Measurements from ENCODE around the gene MYOD1.

MYOD1 gene

DNA sequence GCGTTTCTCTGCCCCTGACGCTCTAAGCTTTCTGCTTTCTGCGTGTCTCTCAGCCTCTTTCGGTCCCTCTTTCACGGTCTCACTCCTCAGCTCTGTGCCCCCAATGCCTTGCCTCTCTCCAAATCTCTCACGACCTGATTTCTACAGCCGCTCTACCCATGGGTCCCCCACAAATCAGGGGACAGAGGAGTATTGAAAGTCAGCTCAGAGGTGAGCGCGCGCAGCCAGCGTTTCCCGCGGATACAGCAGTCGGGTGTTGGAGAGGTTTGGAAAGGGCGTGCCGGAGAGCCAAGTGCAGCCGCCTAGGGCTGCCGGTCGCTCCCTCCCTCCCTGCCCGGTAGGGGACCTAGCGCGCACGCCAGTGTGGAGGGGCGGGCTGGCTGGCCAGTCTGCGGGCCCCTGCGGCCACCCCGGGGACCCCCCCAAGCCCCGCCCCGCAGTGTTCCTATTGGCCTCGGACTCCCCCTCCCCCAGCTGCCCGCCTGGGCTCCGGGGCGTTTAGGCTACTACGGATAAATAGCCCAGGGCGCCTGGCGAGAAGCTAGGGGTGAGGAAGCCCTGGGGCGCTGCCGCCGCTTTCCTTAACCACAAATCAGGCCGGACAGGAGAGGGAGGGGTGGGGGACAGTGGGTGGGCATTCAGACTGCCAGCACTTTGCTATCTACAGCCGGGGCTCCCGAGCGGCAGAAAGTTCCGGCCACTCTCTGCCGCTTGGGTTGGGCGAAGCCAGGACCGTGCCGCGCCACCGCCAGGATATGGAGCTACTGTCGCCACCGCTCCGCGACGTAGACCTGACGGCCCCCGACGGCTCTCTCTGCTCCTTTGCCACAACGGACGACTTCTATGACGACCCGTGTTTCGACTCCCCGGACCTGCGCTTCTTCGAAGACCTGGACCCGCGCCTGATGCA lies at the start of gene MYOD1:
TSS of gene MYOD1 (plus strand) at position 544 of the 910 bp plus-strand sequence. CDS start at position 756, 212 bp downstream.
- no peak for DNase-seq

DNA sequence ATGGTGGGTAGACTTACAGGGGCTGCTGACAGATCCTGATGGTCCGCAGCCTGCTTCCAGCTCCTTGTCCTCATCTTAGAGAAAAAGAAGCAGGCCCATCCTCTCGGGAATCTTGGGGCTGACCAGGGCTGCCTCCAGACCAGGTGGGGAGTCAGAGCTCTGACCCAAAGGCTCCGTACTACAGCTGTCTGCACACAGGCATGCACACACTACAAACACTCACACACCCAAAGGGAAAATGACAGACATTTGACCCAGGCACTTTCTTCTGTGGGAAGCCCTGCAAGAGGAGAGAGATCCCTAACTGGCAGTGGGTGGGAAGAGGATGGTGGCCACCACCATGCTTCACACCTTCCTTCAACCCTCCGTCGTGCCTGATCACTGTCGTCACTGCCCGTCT lies 46.9 kb upstream of the MYOD1 start:
- DNase-seq, result no peak

DNA sequence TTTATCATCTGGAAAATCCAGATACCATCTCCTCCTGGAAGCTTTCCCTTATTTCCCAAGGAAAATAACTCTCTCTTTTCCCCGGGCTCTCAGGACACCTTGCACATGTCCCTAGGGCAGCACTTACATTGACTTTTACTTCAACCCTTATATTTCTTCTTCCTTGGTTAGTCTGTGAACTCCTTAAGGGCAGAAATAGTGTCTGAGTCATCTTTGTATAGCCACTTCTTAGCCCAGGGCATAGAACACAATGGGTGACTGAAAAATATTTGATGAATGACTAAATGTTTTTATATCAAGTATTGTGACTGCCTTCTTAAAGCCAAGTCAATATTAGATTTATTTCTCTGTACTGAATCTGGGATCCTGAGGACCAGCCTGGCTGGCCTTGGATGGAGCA lies 45.4 kb upstream of the MYOD1 start:
- DNase-seq, result no peak

DNA sequence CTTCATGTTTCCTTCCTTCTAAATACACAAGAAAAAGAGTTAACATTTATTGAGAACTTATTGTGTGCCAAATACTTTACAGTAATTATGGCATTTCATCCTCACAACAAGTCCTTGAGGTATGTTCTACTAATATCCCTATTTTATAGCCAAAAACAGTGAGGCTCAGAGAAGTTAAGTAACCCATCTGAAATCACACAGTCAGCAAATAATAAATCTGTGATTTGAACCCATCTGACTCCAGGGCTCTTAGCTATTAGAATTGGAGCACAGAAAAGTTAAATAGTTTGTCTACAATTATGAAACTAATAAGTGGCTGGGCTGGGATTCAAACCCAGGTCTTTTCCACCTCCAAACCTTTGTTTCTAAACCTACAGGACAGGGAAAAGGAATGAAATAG lies 36.5 kb upstream of the MYOD1 start:
- DNase-seq, result no peak

DNA sequence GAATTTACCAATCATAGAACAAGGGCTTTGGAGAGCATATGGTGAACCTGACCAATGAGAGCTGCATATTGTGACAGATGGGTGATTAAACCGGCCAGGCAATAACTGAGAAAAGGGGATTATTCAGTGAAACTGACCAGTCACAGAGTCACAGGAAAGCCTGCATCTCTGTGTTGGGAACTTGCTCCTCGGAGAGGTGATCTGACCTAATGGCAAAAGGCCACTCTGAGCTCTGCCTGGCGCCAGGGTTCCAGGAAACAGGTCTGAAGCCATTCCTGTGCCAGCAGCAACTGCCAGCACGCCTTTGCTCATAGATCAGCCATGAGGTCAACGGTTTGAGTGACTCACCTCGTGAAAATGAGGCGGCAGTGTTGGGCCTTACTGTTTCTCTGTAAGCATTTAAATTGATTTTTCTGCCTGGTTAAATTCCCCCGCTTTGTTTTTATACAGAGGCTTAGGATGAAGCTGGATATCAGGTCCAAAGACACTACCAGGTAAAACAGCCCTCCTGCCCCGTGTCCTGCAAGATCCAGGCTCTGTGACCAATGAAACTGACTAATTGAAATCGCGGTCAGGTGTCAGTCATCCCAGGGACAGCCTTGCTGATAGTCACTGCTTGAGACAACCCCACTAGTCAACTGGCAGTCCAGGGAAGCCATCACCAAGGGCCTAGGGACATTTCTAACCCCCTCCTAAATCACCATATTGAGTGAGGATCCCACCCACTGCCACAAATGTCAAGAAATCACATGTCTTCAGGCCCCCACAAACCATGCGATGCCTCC lies 35.8 kb upstream of the MYOD1 start:
- no peak for DNase-seq

DNA sequence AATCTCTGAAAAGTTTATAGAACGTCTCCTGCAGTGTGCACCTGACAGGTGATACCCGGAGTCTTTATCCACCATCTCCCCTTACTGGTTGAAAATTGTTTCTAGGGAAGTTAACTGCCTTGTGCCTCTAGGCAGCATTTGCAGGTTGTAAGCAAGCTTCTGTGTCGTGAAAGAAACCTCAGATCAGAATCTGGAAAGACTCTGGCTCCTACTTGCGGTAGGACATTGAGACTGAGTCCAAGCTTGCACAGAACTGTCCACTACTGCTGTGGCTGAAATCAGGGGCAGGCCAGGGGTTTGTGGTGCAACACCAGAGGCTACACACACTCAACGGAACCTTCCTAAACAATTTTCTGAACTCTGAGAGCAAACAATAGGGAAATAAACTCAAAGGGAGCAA lies 34.8 kb upstream of the MYOD1 start:
- no peak for DNase-seq

DNA sequence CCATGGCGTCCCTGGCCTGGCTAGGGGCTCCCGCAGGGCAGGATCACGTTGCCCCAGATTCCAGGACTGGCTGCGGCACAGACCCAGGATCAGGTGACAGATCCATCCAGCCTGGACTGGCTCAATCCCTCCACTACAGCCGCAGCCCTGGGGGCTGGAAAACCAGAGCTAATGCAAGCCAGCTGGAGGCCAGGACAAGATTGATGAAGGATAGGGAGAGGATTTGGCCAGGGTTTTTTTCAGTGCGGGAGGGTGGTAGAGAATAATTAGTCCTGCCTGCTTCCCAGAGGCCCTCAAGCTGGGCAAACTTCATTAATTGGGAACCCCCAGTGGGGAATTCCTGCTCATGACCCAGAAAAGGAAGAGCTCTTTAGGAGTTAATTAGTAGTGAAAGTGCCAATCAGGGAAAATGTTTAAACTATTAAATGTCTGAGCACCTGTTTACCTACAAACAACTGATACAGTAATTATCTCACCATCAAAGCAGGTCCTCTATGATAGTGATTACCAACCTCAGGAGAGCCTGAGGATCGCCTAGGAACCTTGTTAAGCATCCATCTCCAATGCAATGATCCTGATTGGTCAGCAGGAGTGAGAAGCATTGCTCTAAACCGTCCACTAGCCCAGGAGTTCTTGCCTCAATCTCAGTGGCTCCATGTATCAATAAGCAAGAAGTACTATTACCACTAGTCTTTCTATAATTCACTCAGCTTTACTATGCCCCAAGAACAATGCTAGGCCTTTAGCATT lies 33.0 kb upstream of the MYOD1 start:
- no peak for DNase-seq

DNA sequence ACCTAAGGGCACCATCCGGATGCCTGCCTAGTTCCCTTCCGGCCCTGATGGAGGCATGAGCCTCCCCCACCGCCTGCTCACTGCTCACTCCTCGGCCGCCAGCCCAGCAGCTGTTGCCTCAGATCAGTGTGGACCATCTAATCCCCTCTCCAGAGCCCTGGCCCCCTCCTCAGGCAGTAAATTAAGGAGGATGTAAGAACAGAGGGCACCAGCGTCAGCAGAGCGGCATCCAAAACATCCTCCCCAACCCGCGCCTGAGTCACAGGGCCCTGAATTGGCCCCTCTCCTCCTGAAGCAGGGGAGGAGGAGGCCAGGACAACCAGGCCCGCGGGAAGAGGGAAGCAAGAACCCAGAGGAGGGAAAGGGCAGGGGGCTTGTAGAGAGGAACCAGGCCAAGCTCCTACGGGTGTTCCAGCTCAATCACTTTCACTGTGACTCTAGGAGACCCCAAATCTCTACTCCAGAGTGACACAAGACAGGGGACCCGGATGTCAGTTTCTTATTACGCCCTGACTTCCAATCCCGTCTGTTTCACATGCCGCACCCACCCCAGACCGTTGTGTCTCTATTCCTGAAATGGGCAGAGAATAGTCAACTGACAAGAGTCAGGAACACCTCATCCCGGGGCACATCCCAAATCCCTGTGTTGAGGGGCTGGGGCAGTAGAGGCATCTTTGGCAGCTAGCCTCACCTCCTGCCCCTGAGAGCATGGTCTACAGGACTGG lies 31.3 kb upstream of the MYOD1 start:
- DNase-seq, result no peak

DNA sequence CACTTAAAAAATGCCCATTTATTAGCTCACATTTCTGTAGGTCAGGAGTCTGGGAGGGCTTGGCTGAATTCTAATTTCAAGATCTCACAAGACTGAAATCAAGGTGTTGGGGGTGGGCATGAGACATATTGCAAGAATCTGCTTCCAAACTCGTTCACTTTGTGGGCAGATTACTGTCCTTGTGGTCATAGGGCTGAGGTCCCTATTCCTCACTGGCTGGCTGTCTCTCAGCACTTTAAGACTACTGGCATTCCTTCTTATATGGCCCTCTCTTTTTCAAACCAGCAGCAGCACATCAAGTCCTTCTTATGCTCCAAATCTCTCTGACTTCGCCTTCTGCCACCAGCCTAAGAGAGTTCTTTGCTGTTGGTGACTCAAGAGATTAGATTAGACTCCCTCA lies 27.8 kb upstream of the MYOD1 start:
- DNase-seq, result no peak

DNA sequence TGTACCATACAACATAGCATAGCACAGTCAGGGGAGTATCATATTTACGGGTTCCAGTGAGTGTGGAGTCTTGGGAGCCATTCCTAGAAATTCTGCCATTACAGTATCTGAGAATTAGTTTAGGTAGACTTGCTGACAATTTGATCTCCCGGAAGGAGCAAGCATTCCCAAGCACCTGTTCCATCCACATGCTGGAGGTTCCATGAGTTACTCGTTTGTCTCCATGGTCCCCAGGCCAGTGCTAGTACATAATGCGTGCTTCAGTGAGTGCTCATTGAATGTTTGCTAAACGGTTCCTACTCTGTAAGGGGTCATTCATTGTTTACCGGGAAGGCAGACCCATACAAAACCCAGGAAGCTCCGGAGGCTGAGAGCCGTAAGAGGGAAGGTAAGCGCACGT lies 27.4 kb upstream of the MYOD1 start:
- DNase-seq, result no peak

DNA sequence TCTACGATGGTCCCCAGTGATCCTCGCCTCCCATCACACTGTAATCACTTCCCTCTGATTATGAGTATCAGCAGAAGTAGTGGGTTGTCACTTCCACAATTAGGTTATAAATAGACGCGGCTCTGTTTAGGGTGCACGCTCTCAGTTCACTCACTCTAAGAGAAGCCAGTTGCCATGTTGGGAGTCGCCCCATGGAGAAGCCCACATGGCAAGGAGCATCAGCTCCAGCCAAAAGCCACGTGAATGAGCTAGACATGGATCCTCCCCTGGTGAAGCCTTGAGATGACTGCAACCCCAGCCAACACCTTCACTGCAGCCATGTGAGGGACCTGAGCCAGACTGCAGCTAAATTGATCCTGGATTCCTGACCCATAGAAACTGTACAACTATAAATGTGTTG lies 26.4 kb upstream of the MYOD1 start:
- DNase-seq, result no peak

DNA sequence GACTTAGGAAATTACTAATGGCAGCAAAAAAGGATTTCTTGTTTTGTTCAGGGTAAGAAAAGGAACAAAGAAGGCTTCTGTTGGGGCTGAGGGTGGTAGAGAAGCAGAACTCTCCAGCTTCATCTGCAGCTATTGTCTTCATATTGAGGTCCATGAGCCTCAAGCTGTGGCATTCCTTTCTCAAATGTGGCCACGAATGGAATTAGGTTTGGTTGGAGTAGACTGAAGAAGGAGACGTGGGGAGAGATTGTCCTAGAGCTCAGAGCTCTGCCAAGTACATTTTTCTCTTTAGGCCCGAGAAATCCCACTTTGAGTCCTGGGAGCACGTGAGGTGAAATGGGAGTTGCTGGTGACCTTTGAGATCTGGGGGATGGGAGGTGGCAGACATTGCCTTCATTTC lies 25.8 kb upstream of the MYOD1 start:
- no peak for DNase-seq

DNA sequence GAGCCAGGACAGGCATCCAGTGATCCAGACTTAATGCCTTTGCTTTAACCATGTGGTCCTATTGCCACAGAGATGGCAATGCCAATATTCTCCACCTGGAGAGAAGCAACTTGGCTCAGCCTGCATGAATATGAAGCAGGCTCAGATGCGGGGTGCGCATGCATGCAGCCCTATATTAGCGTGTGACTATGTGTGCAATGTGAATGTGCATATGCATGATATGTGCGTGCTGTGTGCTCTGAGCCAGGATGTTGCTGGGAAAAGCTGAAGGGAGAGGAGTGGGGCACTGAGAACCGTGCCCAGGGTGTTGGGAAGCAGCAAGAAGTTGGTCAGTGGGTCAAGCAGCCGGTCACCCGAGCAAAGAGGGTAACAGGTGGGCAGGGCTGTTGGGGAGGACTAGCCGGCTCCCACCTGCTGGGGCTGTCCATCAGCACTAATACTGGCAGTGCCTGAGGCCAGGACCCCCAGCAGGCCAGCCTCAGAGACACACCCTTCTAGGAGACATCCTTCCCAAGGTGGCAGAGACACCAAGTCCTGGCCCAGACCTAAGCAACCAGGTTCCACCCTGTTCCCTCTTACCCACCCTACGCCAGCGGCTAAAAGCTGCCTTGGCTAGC lies 24.8 kb upstream of the MYOD1 start:
- DNase-seq, result no peak

DNA sequence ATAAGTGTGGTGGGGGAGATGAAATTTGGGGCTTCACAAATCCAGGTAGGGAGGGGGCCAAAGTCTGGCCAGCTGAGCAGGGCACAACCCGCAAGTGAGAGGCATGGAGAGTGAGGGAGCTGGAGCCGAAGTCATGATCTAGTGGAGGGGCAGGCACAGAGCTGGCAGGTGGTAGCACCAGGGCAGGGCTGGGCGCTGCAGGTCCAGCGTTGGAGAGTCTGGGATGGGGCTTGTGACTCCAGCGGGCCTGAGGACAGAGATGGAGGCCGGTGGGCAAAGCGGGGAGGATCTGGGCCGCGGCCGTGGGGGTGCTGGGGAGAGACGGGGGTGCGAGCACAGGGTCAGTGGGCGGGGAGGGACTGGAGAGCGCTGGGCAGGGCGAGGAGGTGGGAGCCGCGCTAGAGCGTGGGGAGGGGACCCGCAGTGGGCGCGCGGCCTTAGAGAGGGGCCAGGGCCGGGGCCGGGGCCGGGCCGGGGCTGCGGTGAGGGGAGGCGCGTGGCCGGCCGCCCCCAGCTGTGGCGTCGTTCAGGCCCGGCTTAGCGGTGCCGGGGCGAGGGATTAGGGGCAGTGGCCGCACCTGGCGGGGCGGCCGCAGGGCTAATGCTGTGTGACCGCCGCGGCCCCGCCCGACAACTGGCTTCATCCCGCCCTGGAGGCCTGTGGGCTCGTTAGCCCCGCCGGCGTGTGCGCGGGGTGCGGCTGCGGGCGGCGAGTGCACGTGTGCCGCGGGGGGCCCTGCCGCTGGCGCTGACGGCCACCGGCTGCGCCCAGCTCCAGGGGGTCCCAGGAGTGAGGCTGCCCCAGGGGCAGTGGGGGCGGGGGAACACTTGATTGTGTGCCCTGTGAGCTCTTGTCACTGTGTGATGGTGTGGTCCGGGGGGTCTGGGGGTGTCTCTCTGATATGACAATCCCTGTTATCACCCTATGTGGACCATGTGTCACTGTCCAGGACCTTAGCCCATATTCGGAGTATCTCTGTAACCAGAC lies 23.6 kb upstream of the MYOD1 start:
- DNase-seq, result no peak

DNA sequence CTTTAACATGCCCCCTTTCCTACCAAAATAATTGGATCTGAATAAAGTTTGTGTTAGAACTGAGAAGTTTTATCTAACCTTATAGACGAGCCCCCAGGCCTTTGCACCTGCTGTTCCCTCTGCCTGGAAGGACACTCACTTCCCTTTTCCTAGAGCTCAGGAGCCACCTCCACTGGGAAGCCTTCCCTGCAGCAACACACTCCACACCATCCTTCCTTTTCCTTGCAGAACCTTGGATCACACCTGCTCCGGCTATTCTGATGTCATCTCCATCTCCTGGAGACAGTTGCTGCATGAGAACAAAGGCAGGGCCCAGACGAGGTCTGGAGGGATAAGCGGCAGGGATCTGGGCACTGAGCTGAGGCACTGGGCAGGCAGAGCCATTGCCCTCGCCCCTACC lies 22.6 kb upstream of the MYOD1 start:
- DNase-seq, result no peak

DNA sequence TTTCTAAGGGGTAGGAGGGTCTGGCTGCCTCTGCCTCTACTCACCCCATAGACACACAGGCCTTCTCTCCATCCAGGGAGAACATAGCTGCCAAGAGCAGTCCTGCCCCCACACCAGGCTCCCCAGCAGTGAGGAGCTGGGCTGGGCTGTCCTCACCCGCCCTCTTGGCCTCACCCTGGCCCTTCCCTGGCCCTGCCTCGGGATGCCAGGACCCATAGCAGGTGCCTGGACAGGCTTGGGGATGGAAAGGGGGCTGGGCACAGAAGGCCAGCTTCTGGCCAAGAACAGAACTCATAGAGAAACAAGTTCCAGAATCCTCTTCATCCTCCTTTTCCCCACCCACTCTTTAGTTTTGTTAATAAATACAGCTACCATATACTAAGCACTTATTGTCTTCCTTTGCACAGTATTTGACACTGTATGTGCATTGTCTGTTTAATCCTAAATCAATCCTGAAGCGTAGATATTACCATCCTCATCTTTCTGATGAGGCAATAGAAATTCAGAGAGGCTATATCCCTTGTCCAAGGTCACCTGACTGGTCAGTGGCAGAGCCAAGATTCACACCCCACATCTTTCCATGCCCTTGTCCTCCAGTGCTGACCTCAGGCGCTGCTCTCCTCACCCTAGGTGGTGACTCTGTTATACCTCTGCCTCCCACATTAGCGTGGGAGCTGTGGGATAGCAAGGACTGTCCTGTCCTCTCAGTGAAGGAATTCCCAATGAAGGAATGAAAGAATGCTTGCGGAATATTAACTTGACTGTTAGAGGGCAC lies 22.0 kb upstream of the MYOD1 start:
- DNase-seq, result no peak

DNA sequence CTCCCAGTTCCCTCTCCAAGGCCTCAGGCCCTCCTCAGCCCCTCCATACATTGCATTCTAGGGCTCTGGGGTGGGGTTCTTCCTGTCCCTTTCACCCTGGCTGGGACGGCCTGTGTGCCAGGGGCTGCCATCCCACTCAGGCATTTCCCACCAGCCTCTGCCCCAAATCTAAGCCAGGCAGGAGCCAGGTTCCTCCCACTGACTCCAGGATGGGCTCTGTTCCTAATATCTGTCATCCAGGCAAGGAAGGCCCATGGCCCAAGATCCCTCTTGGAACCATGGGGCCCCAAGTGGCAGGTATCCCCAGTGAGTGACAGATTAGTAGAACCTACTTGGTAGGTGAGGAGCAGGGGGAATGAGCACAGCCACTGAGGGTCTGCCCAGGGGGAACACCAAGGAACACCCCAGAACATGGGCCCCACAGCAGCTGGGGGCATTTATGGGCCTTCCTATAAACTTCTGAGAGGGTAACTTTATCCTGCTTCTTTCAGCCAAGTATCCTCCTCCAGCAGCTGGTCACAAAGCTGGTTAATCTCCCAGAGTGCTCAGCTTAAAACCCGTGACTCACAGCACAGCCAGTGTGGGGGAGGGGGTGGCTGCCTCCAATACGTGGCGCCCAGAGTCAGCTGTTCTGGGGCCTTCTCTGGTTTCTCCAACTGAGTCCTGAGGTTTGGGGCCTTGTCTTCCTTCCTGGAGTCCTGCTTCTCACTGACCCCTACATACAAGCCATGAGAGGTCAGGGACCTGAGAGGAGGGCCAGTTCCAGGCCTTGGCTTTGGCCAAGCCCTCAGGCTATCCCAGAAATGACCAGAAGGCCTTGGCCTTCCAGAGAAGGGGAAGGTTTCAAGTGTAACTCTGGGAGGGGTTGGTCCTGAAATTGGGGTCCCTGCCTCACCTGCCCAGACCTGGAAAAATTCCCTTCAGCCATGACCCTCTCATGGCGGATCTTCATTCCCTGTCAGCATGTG lies 19.9 kb upstream of the MYOD1 start:
- DNase-seq, result no peak

DNA sequence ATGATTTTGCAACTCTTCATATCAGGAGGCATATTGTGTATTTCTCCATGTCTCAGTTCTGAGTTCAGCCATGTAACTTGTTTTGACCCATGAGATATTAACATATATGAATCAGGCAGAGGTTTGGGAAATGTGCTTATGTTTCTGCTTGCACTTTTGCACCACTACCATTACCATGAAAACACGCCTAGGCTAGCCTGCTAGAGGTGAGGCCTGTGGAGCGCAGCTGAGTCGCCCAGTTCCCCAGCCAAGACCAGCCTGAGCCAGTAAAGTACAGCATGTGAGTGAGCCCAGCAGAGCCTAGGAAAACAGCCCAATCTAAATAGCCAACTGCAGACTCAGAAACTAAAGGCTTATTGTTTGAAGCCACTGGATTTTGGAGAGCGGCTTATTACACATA lies 18.4 kb upstream of the MYOD1 start:
- DNase-seq, result no peak

DNA sequence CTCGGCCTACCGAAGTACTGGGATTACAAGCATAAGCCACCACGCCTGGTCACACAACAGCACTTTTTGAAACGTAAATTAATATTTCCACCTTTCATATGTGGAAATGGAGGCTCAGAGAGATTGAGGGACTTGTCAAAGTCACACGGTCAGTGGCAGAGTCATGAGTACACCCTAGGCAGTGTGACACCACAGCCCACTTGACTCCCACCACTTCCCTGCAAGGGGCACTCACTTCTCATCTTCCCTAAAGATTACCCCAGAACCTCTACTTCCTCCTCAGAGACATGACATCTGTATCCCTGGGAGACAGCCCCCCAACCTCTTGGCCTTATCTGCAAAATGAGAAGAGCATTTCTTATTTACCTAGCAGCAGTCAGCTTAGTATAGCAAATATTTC lies 16.5 kb upstream of the MYOD1 start:
- DNase-seq, result no peak
